SW 1271 (cell line): ENCODE data around the gene USP32.

ENCODE experiments used
- DNase-seq, 2 experiments: peaks; one replicate each; lab custom pipeline; 2025; lab: John Stamatoyannopoulos, UW

The USP32 gene

GRCh38 chr17:60134396-60135150, 257.4 kb downstream of the USP32 start:
- DNase-seq = peak in 1 of 2 experiments; percentile 22

DNA sequence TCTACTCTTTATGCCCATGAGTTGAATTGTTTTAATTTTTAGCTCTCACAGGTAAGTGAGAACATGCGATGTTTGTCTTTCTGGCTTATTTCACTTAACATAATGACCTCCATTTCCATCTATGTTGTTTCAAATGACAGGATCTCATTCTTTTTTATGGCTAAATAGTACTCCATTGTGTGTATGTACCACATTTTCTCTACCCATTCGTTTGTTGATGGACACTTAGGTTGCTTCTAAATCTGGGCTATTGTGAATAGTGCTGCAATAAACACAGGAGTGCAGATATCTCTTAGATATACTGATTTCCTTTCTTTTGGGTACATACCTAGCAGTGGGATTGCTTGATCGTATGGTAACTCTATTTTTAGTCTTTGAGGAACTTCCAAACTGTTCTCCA, 261.5 kb downstream of the USP32 start:
- DNase-seq = no peak

GRCh38 chr17:60129164-60129563, 262.8 kb downstream of the USP32 start:
- no peak for DNase-seq
